Small intestine (tissue), 16 donors: Measurements from ENCODE around the gene RABGAP1. TPM values are rescaled to one million over a fixed set of nuclear protein-coding genes. Genes with fewer than 3 reads are reported as not detected.
"Not testable (repeated sequence)": the region's sequence is repeated elsewhere in the genome, so short reads cannot be mapped to it uniquely, and the experiment has no call there.

Experiments
- DNase-seq, 2 donors: peaks; one replicate each; pipeline versions ENCODE4 v3.0.0 to v3.0.0-alpha.2; 2013
- FAIRE-seq: peaks from 2 replicates; lab custom pipeline; 2012; peaks lifted over from hg19 to GRCh38; lab: Jason Lieb, UNC
- H3K27ac ChIP-seq, 3 donors: one replicate each; pipeline ENCODE4 v1.5.1; 2013; ENCODE audit warnings: low read length in 2 of 3, mild to moderate bottlenecking in 2 of 3, control low read depth in 1 of 3, inconsistent platforms in 1 of 3, low read depth in 1 of 3, moderate library complexity in 1 of 3
- H3K27me3 ChIP-seq, 3 donors: one replicate each; pipeline ENCODE4 v1.6.1; 2013; ENCODE audit warnings: low read length in 3 of 3, inconsistent platforms in 1 of 3; ENCODE audit not compliant: control insufficient read depth in 3 of 3, insufficient read depth in 3 of 3
- H3K36me3 ChIP-seq, 3 donors: one replicate each; pipeline ENCODE4 v1.6.1; 2013; ENCODE audit warnings: low read length in 3 of 3, inconsistent platforms in 1 of 3, low read depth in 1 of 3, mild to moderate bottlenecking in 1 of 3, moderate library complexity in 1 of 3; ENCODE audit not compliant: control insufficient read depth in 3 of 3, insufficient read depth in 2 of 3
- H3K4me1 ChIP-seq, 3 donors: one replicate each; pipeline ENCODE4 v1.6.1; 2013; ENCODE audit warnings: low read length in 2 of 3, inconsistent platforms in 1 of 3, low read depth in 1 of 3, mild to moderate bottlenecking in 1 of 3, moderate library complexity in 1 of 3; ENCODE audit not compliant: control insufficient read depth in 3 of 3, insufficient read depth in 2 of 3
- H3K4me3 ChIP-seq, 3 donors: one replicate each; pipeline ENCODE4 v1.5.1; 2013; ENCODE audit warnings: low read length in 3 of 3, control low read depth in 1 of 3, inconsistent platforms in 1 of 3, low read depth in 1 of 3, mild to moderate bottlenecking in 1 of 3, moderate library complexity in 1 of 3
- H3K9me3 ChIP-seq, 2 donors: one replicate each; pipeline ENCODE4 v1.6.1; 2013; ENCODE audit warnings: low read depth in 1 of 2, low read length in 1 of 2; ENCODE audit not compliant: control insufficient read depth in 2 of 2, insufficient read depth in 1 of 2
- WGBS, 3 donors: extraction: QIAGEN DNeasy Blood & Tissue Kit; methylation state at CpG; one replicate each; pipeline ENCODE4 v1.1.7; 2013; 5-methylcytosine and 5-hydroxymethylcytosine counted together
- long read RNA-seq, 10 donors: transcript quantifications; one replicate each; lab custom pipeline, GENCODE V29; 2026
- polyA plus RNA-seq, 4 donors: library from polyadenylated mRNA; stranded (reverse) in 3 of 4; unstranded in 1 of 4; fragments of 200-250 nt in 3 of 4; fragments of 120-200 nt in 1 of 4; gene quantifications; one replicate each; pipeline versions ENCODE4 v1.2.1 to v1.2.3, GENCODE V29; 2013
- donor health status: healthy with polysubstance abuse.
- donor health status: control.
- donor health status: control.
- donor health status: Bipolar disorder and iron deficiency.
- donor health status: healthy.

Gene RABGAP1
- polyA plus RNA-seq, result 10 to 100 TPM in 2 of 4 donors, 1 to 10 TPM in 2; 5.9 to 35.1 (median 8.5) TPM
- long read RNA-seq, donor 1, full-length matches to known transcripts, result 2 of 2 reads
- long read RNA-seq, donor 1, partial matches to known transcripts, result 0 of 2 reads
- long read RNA-seq, donor 1, other reads (novel, unspliced or antisense), result 0 of 2 reads
- long read RNA-seq, donor 2, result 0 reads
- long read RNA-seq, donor 3, partial matches to known transcripts, result 8 of 8 reads
- long read RNA-seq, donor 3, other reads (novel, unspliced or antisense), result 0 of 8 reads
- long read RNA-seq, donor 4, result 0 reads
- long read RNA-seq, donor 5, result 0 reads
- long read RNA-seq, donor 6, result 0 reads
- long read RNA-seq, donor 7, result 0 reads
- long read RNA-seq, donor 8, full-length matches to known transcripts, result 1 of 1 reads
- long read RNA-seq, donor 8, partial matches to known transcripts, result 0 of 1 reads
- long read RNA-seq, donor 8, other reads (novel, unspliced or antisense), result 0 of 1 reads
- long read RNA-seq, donor 9, result 0 reads
- long read RNA-seq, donor 10, partial matches to known transcripts, result 5 of 6 reads
- long read RNA-seq, donor 10, other reads (novel, unspliced or antisense), result 0 of 6 reads

- Histone ChIP-seq H3K4me3 (peak within 1 kb of the TSS; percentile 92 to 99 (median 92)), H3K4me1 (peaks cover 3 to 6% (median 4%) of the 10 kb centered on the region in 3 donors), H3K36me3 (peaks cover 0 to 19% (median 4%) of the 10 kb centered on the region in 3 donors), H3K9me3 (no peaks in the 10 kb centered on the region), H3K27me3 (no peaks in the 10 kb centered on the region), H3K27ac (peak within 1 kb of the TSS; percentile 72 to 94 (median 85))
- FAIRE-seq (no peak), DNase-seq (peak; percentile 99)
- WGBS, 3 donors, result 0% methylated on average over 35 to 54 of the region's 54 CpGs
Measured at GRCh38 chr9:122940749-122941581, at the start of gene RABGAP1. TSS of gene RABGAP1 (plus strand) at chr9:122941020. CDS start at chr9:122957060, 16,040 bp downstream.

GRCh38 chr9:122897969-122898368, 42.9 kb upstream of the RABGAP1 start:
- 94 to 98% (median 97%) methylated on average over 1 of the region's 1 CpG for WGBS, 3 donors
- H3K9me3 ChIP-seq, result no peaks in the 10 kb centered on the region
- H3K27me3 ChIP-seq, result no peaks in the 10 kb centered on the region
- DNase-seq, result no peak
- H3K4me3 ChIP-seq, result no peak overlapping the region
- H3K4me1 ChIP-seq, result peaks cover 0 to 3% (median 2%) of the 10 kb centered on the region in 3 donors
- peaks cover 2 to 21% (median 6%) of the 10 kb centered on the region in 3 donors for H3K36me3 ChIP-seq
- H3K27ac ChIP-seq, result no peak overlapping the region
- FAIRE-seq, result no peak

- Histone ChIP-seq H3K27me3 (no peaks in the 10 kb centered on the region), H3K36me3 (peaks cover 2 to 17% (median 6%) of the 10 kb centered on the region in 3 donors), H3K4me1 (peaks cover 2 to 4% (median 3%) of the 10 kb centered on the region in 3 donors), H3K9me3 (no peaks in the 10 kb centered on the region), H3K4me3 (no peak overlapping the region), H3K27ac (no peak overlapping the region)
- DNase-seq (peak in 1 of 2 donors; percentile 54), FAIRE-seq (no peak)
- WGBS, 3 donors, result 5 to 19% (median 12%) methylated on average over 2 of the region's 2 CpGs
Measured at GRCh38 chr9:122900791-122901190, 40.0 kb upstream of the RABGAP1 start.

GRCh38 chr9:122904466-122904822, 36.4 kb upstream of the RABGAP1 start:
- Histone ChIP-seq H3K4me1 (peaks cover 0 to 4% (median 3%) of the 10 kb centered on the region in 3 donors), H3K9me3 (no peaks in the 10 kb centered on the region), H3K36me3 (peaks cover 0 to 7% (median 0%) of the 10 kb centered on the region in 3 donors), H3K4me3 (peak overlapping the region; percentile 95 to 98 (median 97)), H3K27me3 (no peaks in the 10 kb centered on the region), H3K27ac (peak overlapping the region; percentile 83 to 97 (median 96))
- FAIRE-seq (no peak), DNase-seq (peak in 1 of 2 donors; percentile 36)
- 0 to 1% (median 0%) methylated on average over 8 of the region's 8 CpGs for WGBS, 3 donors

- FAIRE-seq, result no peak
- no peaks in the 10 kb centered on the region for H3K9me3 ChIP-seq
- H3K27ac ChIP-seq, result peak within 1 kb of the TSS; percentile 83 to 97 (median 96)
- DNase-seq, result peak; percentile 100
- H3K27me3 ChIP-seq, result no peaks in the 10 kb centered on the region
- 0% methylated on average over 49 to 77 of the region's 77 CpGs for WGBS, 3 donors
- H3K4me1 ChIP-seq, result peaks cover 0 to 4% (median 3%) of the 10 kb centered on the region in 3 donors
- peak within 1 kb of the TSS; percentile 95 to 98 (median 97) for H3K4me3 ChIP-seq
- peaks cover 0 to 7% (median 0%) of the 10 kb centered on the region in 3 donors for H3K36me3 ChIP-seq
Measured at GRCh38 chr9:122904823-122905710, 35.8 kb upstream of the RABGAP1 start, which contains the start of gene RC3H2. TSS of gene RC3H2 (minus strand) at chr9:122905359. CDS start at chr9:122897509, 7,850 bp downstream.

GRCh38 chr9:122906122-122906521, 34.7 kb upstream of the RABGAP1 start:
- FAIRE-seq, H3K9me3 ChIP-seq, DNase-seq, H3K4me1 ChIP-seq, H3K36me3 ChIP-seq, H3K27ac ChIP-seq, H3K27me3 ChIP-seq, H3K4me3 ChIP-seq: not testable (repeated sequence)
- 93 to 98% (median 95%) methylated on average over 16 of the region's 16 CpGs for WGBS, 3 donors

- no peak for DNase-seq
- 2% methylated on average over 9 of the region's 9 CpGs for WGBS, 3 donors
- FAIRE-seq, result no peak
Measured at GRCh38 chr9:122912671-122912963, 28.2 kb upstream of the RABGAP1 start.

More at GRCh38 chr9:122912671-122912963, 28.2 kb upstream of the RABGAP1 start:
- peaks cover 4 to 9% (median 5%) of the 10 kb centered on the region in 3 donors for H3K4me1 ChIP-seq
- H3K9me3 ChIP-seq, result no peaks in the 10 kb centered on the region
- no peaks in the 10 kb centered on the region for H3K27me3 ChIP-seq
- peaks cover 0 to 7% (median 3%) of the 10 kb centered on the region in 3 donors for H3K36me3 ChIP-seq
- H3K27ac ChIP-seq, result peak overlapping the region; percentile 72 to 86 (median 85)
- H3K4me3 ChIP-seq, result peak overlapping the region; percentile 38 to 93 (median 72)
